CD4-positive, alpha-beta memory T cell (primary cell): ENCODE measurements around the gene VSIG10L2. TPM values are rescaled to one million over a fixed set of nuclear protein-coding genes. Genes with fewer than 3 reads are reported as not detected.

Source experiments
- CTCF ChIA-PET: fragments of 350-600 bp; sonication (Branson Sonifier 250); formaldehyde crosslinking; loops from one replicate; lab custom pipeline; 2021; ENCODE audit warnings: inconsistent platforms; ENCODE audit not compliant: partially characterized antibody; lab: Charles Lee
- POLR2A ChIA-PET: fragments of 350-600 bp; sonication (Branson Sonifier 250); formaldehyde crosslinking; loops from one replicate; lab custom pipeline; 2021; ENCODE audit not compliant: partially characterized antibody; lab: Charles Lee
- DNase-seq, 5 donors: peaks; one replicate each; pipeline versions ENCODE4 v3.0.0 to v3.0.0-alpha.2; 2020 to 2022; ENCODE audit warnings: mixed read lengths in 1 of 5
- H3K27ac ChIP-seq: one replicate; pipeline ENCODE4 v1.7.0; 2013; ENCODE audit warnings: low read depth, low read length
- H3K27me3 ChIP-seq: 2 replicates; pipeline ENCODE4 v1.7.0; 2013; ENCODE audit warnings: mild to moderate bottlenecking, low read length, moderate library complexity; ENCODE audit not compliant: insufficient read depth
- H3K36me3 ChIP-seq: 2 replicates; pipeline ENCODE4 v1.7.0; 2013; ENCODE audit warnings: mild to moderate bottlenecking, low read length, moderate library complexity; ENCODE audit not compliant: insufficient read depth
- H3K4me1 ChIP-seq: 2 replicates; pipeline ENCODE4 v1.7.0; 2013; ENCODE audit warnings: mild to moderate bottlenecking, low read length, moderate library complexity; ENCODE audit not compliant: insufficient read depth
- H3K4me3 ChIP-seq, 2 donors: one replicate each; pipeline ENCODE4 v1.7.0; 2013; ENCODE audit warnings: low read length in 2 of 2, mild to moderate bottlenecking in 1 of 2
- H3K9me3 ChIP-seq, 2 donors: one replicate each; pipeline ENCODE4 v1.7.0; 2013; ENCODE audit warnings: low read length in 2 of 2, control low read depth in 1 of 2; ENCODE audit not compliant: control insufficient read depth in 1 of 2
- H3K27ac Mint-ChIP-seq, 7 donors: one replicate each; pipeline ENCODE4 v1.8.0; 2020 to 2021; ENCODE audit warnings: mixed read lengths in 7 of 7, mild to moderate bottlenecking in 6 of 7, inconsistent platforms in 3 of 7, moderate library complexity in 3 of 7
- H3K27me3 Mint-ChIP-seq, 2 donors: one replicate each; pipeline ENCODE4 v1.8.0; 2020 to 2021; ENCODE audit warnings: mixed read lengths in 2 of 2
- H3K36me3 Mint-ChIP-seq, 2 donors: one replicate each; pipeline ENCODE4 v1.8.0; 2020 to 2021; ENCODE audit warnings: mixed read lengths in 2 of 2, inconsistent platforms in 1 of 2, mild to moderate bottlenecking in 1 of 2
- H3K4me1 Mint-ChIP-seq, 4 donors: one replicate each; pipeline ENCODE4 v1.8.0; 2020 to 2021; ENCODE audit warnings: mixed read lengths in 4 of 4, mild to moderate bottlenecking in 1 of 4
- H3K4me3 Mint-ChIP-seq, 8 donors: one replicate each; pipeline ENCODE4 v1.8.0; 2020 to 2021; ENCODE audit warnings: mixed read lengths in 8 of 8, mild to moderate bottlenecking in 7 of 8, moderate library complexity in 6 of 8, inconsistent platforms in 3 of 8
- H3K9me3 Mint-ChIP-seq, 8 donors: one replicate each; pipeline ENCODE4 v1.8.0; 2020 to 2021; ENCODE audit warnings: mixed read lengths in 8 of 8, mild to moderate bottlenecking in 5 of 8, inconsistent platforms in 3 of 8, moderate library complexity in 1 of 8
- intact Hi-C: fragments of 100-400 bp; cut with micrococcal nuclease; formaldehyde crosslinking; loops from one replicate; pipeline ENCODE4 v1.15.1; 2023
- polyA plus RNA-seq, 2 donors: library from polyadenylated mRNA; unstranded; fragments of 300-500 nt; fragmentation: Illumina TruSeq; gene quantifications; one replicate each; pipeline ENCODE4 v1.2.3, GENCODE V29; 2021
- total RNA-seq, 2 experiments: library from RNA; stranded (reverse); gene quantifications; one replicate each; pipeline ENCODE4 v1.2.3, GENCODE V29; 2021

Gene VSIG10L2
- total and polyA plus RNA-seq, 4 experiments from 2014 or later = not detected

DNA sequence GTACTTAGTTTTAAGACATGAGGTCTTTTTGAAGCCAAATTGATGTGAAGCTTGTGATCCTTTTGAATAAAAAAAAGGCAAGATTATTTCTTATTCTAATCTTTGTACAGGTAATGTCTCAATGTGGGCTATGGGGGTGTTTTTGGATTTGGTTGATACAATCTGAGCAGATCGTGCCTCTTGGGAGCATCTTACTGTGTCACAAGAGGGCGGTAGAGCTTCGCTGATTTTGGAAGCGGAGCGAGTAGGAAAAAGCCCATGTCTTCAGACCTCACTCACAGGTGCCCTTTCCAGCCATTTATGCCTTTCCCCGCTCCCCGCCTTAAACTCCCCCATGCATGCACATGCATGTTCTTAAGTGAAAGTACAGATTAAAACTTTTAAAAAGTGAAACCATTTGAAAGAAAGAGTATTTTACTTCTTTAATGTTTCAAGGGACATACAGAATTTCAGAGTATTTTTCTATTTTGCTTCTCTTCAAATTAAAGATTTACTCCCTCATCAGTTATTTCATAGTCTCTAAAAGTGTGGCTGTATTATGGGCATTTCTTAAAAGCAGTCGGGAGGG, 22.7 kb upstream of the VSIG10L2 start:
- Histone ChIP-seq H3K27me3 (no peaks in the 10 kb centered on the region), H3K27ac (no peak overlapping the region), H3K4me3 (no peak overlapping the region), H3K4me1 (no peaks in the 10 kb centered on the region), H3K36me3 (no peaks in the 10 kb centered on the region), H3K9me3 (no peaks in the 10 kb centered on the region)
- Mint-ChIP-seq H3K36me3 (no peaks in the 10 kb centered on the region), H3K4me1 (peaks cover 0 to 3% (median 1%) of the 10 kb centered on the region in 4 donors), H3K9me3 (no peaks in the 10 kb centered on the region), H3K4me3 (no peak overlapping the region), H3K27me3 (peaks cover 15 to 22% of the 10 kb centered on the region in 2 donors), H3K27ac (no peak overlapping the region)
- ChIA-PET POLR2A (interaction anchor here (1.1 kb wide), 1 partner anchor 35 kb away, joined by 3 read pairs; the partner anchor contains the start of gene HYLS1), CTCF (interaction anchor here (0.6 to 5.6 kb wide), 16 partner anchors 8 to 558 kb away, joined by 3 to 81 read pairs (median 4); no protein-coding TSS in a partner anchor)
- peak; percentile 47 to 57 (median 52) for DNase-seq
- intact Hi-C loops = no loop called here

DNA sequence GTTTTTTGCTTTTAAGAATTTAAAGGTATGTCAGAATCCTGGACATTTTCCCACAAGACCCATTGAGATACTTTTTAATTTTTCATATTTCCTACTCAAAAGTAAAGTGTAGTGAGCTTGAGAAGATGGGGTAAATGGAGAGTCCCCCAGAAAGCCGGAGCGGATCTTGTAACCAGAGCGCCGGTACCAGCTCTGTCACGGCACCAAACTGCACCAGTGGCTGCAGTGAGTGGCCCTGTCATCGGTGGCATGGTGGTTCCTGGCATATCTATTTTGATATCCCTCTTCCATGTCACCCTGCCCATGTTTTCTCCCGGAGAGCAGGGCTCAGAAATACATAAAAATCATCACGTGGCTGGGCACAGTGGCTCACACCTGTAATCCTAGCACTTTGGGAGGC, 22.2 kb upstream of the VSIG10L2 start:
- ChIA-PET CTCF (interaction anchor here (0.9 to 5.6 kb wide), 12 partner anchors 8 to 557 kb away, joined by 3 to 81 read pairs (median 4); no protein-coding TSS in a partner anchor), POLR2A (interaction anchor here (1.1 kb wide), 1 partner anchor 36 kb away, joined by 3 read pairs; the partner anchor contains the start of gene HYLS1)
- H3K4me3 Mint-ChIP-seq = no peak overlapping the region
- Histone ChIP-seq H3K4me3 (no peak overlapping the region), H3K4me1 (no peaks in the 10 kb centered on the region), H3K36me3 (no peaks in the 10 kb centered on the region), H3K27me3 (no peaks in the 10 kb centered on the region), H3K9me3 (no peaks in the 10 kb centered on the region), H3K27ac (no peak overlapping the region)
- DNase-seq = no peak
- H3K27me3 Mint-ChIP-seq = peaks cover 13 to 17% of the 10 kb centered on the region in 2 donors
- H3K4me1 Mint-ChIP-seq = peaks cover 0 to 3% (median 1%) of the 10 kb centered on the region in 4 donors
- intact Hi-C loops = no loop called here
- H3K9me3 Mint-ChIP-seq = no peaks in the 10 kb centered on the region
- H3K27ac Mint-ChIP-seq = no peak overlapping the region
- H3K36me3 Mint-ChIP-seq = no peaks in the 10 kb centered on the region

DNA sequence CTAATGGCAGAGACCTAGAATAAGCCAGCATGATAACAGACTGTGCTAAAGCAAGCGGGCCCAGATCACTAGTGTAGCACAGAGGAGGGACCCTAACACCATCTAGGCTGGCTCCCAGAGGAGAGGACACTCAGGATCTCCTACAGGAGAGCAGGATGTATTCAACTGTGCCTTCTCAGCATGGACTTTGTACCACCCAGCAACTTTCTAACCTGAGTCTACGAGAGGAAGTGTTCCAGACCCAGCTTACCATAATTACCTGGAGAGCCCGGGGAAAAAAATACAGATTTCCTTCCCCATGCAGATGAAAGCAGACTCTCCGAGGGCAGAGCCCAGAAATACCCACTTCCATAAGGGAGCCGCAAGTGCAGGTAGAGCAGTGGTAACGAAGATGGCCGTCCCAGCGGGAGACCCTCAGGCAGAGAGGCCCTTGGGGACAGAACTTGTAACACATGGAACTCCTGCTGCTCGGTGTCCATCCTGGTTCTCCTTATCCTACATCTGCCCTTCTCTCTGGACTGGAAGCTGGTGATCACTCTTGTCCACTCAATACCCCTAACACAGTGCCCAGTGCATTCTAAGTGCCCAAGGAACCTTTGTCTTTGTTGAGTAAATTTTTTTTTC, 21.3 kb upstream of the VSIG10L2 start:
- Mint-ChIP-seq H3K4me3 (no peak overlapping the region), H3K9me3 (no peaks in the 10 kb centered on the region), H3K27me3 (peaks cover 10 to 17% of the 10 kb centered on the region in 2 donors), H3K36me3 (no peaks in the 10 kb centered on the region), H3K4me1 (peaks cover 0 to 3% (median 1%) of the 10 kb centered on the region in 4 donors), H3K27ac (no peak overlapping the region)
- no peaks in the 10 kb centered on the region for H3K36me3 ChIP-seq
- ChIA-PET CTCF (interaction anchor here (1.0 to 5.6 kb wide), 5 partner anchors 12 to 556 kb away, joined by 3 to 81 read pairs (median 6); no protein-coding TSS in a partner anchor), POLR2A (no interaction called here)
- DNase-seq = no peak
- no peaks in the 10 kb centered on the region for H3K4me1 ChIP-seq
- no peak overlapping the region for H3K4me3 ChIP-seq
- intact Hi-C loops = no loop called here
- no peak overlapping the region for H3K27ac ChIP-seq
- no peaks in the 10 kb centered on the region for H3K9me3 ChIP-seq
- H3K27me3 ChIP-seq = no peaks in the 10 kb centered on the region

DNA sequence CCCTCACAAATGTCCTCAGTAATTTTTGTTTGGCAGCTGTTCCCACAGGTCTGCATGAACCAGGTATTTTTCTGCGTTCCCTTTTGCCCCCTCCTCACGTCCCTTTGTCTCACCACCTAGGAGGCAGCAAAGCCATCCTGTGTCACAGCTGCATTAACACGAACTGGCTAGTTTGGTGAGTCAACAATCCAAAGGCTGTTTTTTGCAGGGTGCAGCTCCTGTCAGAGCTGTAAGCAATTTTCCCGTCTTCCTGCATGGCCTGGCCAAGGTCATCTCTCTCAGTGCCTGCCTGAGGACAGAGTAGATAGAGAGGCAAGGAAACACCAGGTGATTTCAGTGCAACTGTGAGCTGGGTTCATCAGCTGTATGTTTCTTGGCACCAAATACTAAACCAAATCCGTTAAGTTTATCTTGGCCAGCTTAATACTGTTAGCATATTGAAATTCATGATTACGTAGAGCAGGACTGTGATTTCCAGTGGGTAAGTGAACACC, 20.6 kb upstream of the VSIG10L2 start:
- Mint-ChIP-seq H3K4me3 (no peak overlapping the region), H3K9me3 (no peaks in the 10 kb centered on the region), H3K36me3 (no peaks in the 10 kb centered on the region), H3K27me3 (peaks cover 9 to 22% of the 10 kb centered on the region in 2 donors), H3K27ac (no peak overlapping the region), H3K4me1 (peaks cover 0 to 3% (median 1%) of the 10 kb centered on the region in 4 donors)
- no peak for DNase-seq
- ChIA-PET CTCF (interaction anchor here (1.0 to 5.6 kb wide), 4 partner anchors 17 to 555 kb away, joined by 4 to 81 read pairs (median 5); partner anchors contain the start of gene PUS3), POLR2A (no interaction called here)
- Histone ChIP-seq H3K27me3 (no peaks in the 10 kb centered on the region), H3K4me3 (no peak overlapping the region), H3K9me3 (no peaks in the 10 kb centered on the region), H3K4me1 (no peaks in the 10 kb centered on the region), H3K36me3 (no peaks in the 10 kb centered on the region), H3K27ac (no peak overlapping the region)
- intact Hi-C loops = no loop called here

DNA sequence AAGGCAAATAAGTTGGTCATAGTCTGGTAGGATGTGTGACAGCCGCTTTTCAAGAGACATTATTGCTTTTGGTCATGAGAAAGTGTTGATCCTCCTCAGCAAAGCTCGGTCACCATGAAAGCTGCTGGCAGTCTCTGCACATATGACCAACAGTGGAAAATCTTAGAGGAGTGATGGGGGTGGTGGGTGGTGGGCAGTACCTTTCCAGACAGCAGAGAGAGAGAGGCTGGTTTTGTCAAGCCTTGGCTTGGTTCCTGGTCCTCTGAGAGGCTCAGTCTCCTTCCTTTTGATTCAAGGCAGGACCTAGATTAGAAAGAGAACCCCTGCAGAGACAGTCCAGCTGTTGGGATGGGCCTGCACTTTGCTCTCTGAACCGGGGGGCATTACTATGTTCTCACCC, 20.0 kb upstream of the VSIG10L2 start:
- H3K9me3 Mint-ChIP-seq = no peaks in the 10 kb centered on the region
- POLR2A ChIA-PET = no interaction called here
- no peak overlapping the region for H3K4me3 Mint-ChIP-seq
- peaks cover 6 to 19% of the 10 kb centered on the region in 2 donors for H3K27me3 Mint-ChIP-seq
- H3K27ac Mint-ChIP-seq = no peak overlapping the region
- no peaks in the 10 kb centered on the region for H3K9me3 ChIP-seq
- H3K36me3 Mint-ChIP-seq = no peaks in the 10 kb centered on the region
- intact Hi-C loops = no loop called here
- CTCF ChIA-PET = interaction anchor here (1.0 to 5.6 kb wide), 4 partner anchors 17 to 555 kb away, joined by 4 to 81 read pairs (median 5); partner anchors contain the start of gene PUS3
- no peak overlapping the region for H3K27ac ChIP-seq
- H3K4me3 ChIP-seq = no peak overlapping the region
- H3K27me3 ChIP-seq = no peaks in the 10 kb centered on the region
- no peak for DNase-seq
- H3K4me1 ChIP-seq = no peaks in the 10 kb centered on the region
- H3K4me1 Mint-ChIP-seq = peaks cover 0 to 3% (median 1%) of the 10 kb centered on the region in 4 donors
- no peaks in the 10 kb centered on the region for H3K36me3 ChIP-seq

DNA sequence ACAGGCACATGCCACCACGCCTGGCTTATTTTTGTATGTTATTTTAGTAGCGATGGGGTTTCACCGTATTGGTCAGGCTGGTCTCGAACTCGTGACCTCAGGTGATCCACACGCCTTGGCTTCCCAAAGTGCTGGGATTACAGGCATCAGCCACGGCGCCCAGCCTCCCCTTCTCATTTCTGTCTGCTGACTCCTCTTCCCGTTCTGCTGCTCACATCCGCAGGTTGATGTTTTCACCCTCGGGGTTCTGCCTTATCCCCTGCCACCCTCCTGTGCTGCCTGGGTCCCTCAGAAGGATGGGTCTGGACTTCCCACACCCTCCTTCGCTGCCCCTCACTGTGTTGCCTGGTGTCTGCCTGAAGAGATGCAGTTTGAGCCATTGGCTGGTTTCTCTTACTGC, 19.2 kb upstream of the VSIG10L2 start:
- intact Hi-C loops = no loop called here
- Histone ChIP-seq H3K4me3 (no peak overlapping the region), H3K4me1 (no peaks in the 10 kb centered on the region), H3K9me3 (no peaks in the 10 kb centered on the region), H3K27me3 (no peaks in the 10 kb centered on the region), H3K36me3 (no peaks in the 10 kb centered on the region), H3K27ac (no peak overlapping the region)
- CTCF ChIA-PET = interaction anchor here (0.6 to 0.7 kb wide), 2 partner anchors 197 to 384 kb away, joined by 3 read pairs; no protein-coding TSS in a partner anchor
- no peaks in the 10 kb centered on the region for H3K36me3 Mint-ChIP-seq
- peaks cover 0 to 3% (median 1%) of the 10 kb centered on the region in 4 donors for H3K4me1 Mint-ChIP-seq
- POLR2A ChIA-PET = no interaction called here
- no peak for DNase-seq
- no peak overlapping the region for H3K4me3 Mint-ChIP-seq
- peak overlapping the region in 1 of 7 donors; percentile 88 for H3K27ac Mint-ChIP-seq
- H3K27me3 Mint-ChIP-seq = peaks cover 7 to 16% of the 10 kb centered on the region in 2 donors
- no peaks in the 10 kb centered on the region for H3K9me3 Mint-ChIP-seq

DNA sequence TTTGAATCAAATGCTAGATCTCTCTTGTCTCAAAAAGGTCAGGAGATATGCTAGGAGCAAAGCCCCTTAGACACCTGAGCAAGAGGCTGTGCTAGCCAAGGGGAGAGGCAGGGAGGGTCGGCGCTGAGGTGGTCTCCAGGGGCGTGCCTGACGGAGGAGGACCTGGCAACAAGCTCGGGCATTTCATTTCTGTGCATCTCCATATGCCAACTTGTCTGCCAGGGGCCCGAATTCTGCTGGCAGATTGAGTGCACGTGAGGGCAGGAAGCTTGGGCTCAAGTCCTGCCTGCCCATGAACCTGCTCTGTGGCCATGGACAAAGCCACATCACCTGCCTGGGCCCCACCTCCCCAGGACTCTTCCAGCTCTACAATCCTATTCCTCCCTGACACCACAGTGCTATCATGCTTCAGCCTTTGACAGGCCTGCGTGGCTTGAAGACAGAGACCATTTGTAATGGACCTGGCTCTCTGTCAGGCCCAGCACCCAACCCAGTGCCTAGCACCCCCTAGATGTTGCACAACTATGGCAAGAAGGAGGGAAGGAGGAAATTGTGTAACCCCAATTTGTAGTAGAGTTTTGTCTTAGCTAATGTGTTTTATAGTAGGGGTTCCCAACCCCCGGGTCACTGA, 16.3 kb upstream of the VSIG10L2 start:
- H3K4me3 Mint-ChIP-seq = no peak overlapping the region
- ChIA-PET POLR2A (no interaction called here), CTCF (interaction anchor here (1.1 to 1.2 kb wide), 2 partner anchors 9 to 131 kb away, joined by 3 to 4 read pairs; no protein-coding TSS in a partner anchor)
- peaks cover 5 to 24% of the 10 kb centered on the region in 2 donors for H3K27me3 Mint-ChIP-seq
- H3K4me1 Mint-ChIP-seq = no peaks in the 10 kb centered on the region
- Histone ChIP-seq H3K9me3 (no peaks in the 10 kb centered on the region), H3K36me3 (no peaks in the 10 kb centered on the region), H3K27me3 (no peaks in the 10 kb centered on the region), H3K4me1 (no peaks in the 10 kb centered on the region), H3K27ac (no peak overlapping the region), H3K4me3 (no peak overlapping the region)
- no peak overlapping the region for H3K27ac Mint-ChIP-seq
- no peaks in the 10 kb centered on the region for H3K36me3 Mint-ChIP-seq
- intact Hi-C loops = no loop called here
- H3K9me3 Mint-ChIP-seq = no peaks in the 10 kb centered on the region
- DNase-seq = no peak
